Keratinocyte (primary cell): Measurements from ENCODE around the gene TRO. TPM values are rescaled to one million over a fixed set of nuclear protein-coding genes. Genes with fewer than 3 reads are reported as not detected.

Source experiments
- DNase-seq: peaks from one replicate; pipeline ENCODE4 v3.0.0-alpha.2; 2011; ENCODE audit warnings: low read depth, missing footprints, low spot score
- FAIRE-seq: peaks from 2 replicates; lab custom pipeline; 2011; peaks lifted over from hg19 to GRCh38; lab: Jason Lieb, UNC
- H2AFZ ChIP-seq: 2 replicates; pipeline ENCODE4 v1.6.0; 2012; ENCODE audit warnings: low read length, control low read depth, inconsistent platforms; ENCODE audit not compliant: control insufficient read depth
- H3K27ac ChIP-seq: 2 replicates; pipeline ENCODE4 v1.5.1; 2011; ENCODE audit warnings: low read length; ENCODE audit not compliant: control insufficient read depth, insufficient read depth
- H3K27me3 ChIP-seq: 3 replicates; pipeline ENCODE4 v1.6.0; 2011; ENCODE audit warnings: low read length; ENCODE audit not compliant: control insufficient read depth, insufficient read depth; ENCODE audit errors: extremely low read depth
- H3K36me3 ChIP-seq, 2 experiments: 2 replicates in 1 of 2; 3 replicates in 1 of 2; pipeline ENCODE4 v1.5.1; 2011; ENCODE audit warnings: low read length in 2 of 2, mild to moderate bottlenecking in 1 of 2; ENCODE audit not compliant: control insufficient read depth in 2 of 2, insufficient read depth in 2 of 2; ENCODE audit errors: extremely low read depth in 1 of 2
- H3K4me1 ChIP-seq: 3 replicates; pipeline ENCODE4 v1.5.1; 2011; ENCODE audit warnings: low read length; ENCODE audit not compliant: control insufficient read depth, insufficient read depth; ENCODE audit errors: extremely low read depth
- H3K4me2 ChIP-seq: 3 replicates; pipeline ENCODE4 v1.6.0; 2011; ENCODE audit warnings: low read depth, low read length; ENCODE audit not compliant: control insufficient read depth, insufficient read depth; ENCODE audit errors: extremely low read depth
- H3K4me3 ChIP-seq, 3 experiments: fragments of 200-600 bp in 1 of 3; sonication (generic) in 1 of 3; 2 replicates in 2 of 3; 3 replicates in 1 of 3; pipeline ENCODE4 v1.5.1; 2011 to 2016; ENCODE audit warnings: low read length in 3 of 3, mild to moderate bottlenecking in 3 of 3, control low read depth in 2 of 3, inconsistent platforms in 1 of 3, low read depth in 1 of 3, mixed read lengths in 1 of 3, mixed run types in 1 of 3, moderate library complexity in 1 of 3; ENCODE audit not compliant: control insufficient read depth in 2 of 3, insufficient read depth in 2 of 3; ENCODE audit errors: extremely low read depth in 1 of 3
- H3K79me2 ChIP-seq: 2 replicates; pipeline ENCODE4 v1.6.0; 2012; ENCODE audit warnings: low read length; ENCODE audit not compliant: control insufficient read depth, insufficient read depth
- H3K9ac ChIP-seq: 3 replicates; pipeline ENCODE4 v1.6.0; 2011; ENCODE audit warnings: low read length; ENCODE audit not compliant: control insufficient read depth, insufficient read depth; ENCODE audit errors: extremely low read depth
- H3K9me1 ChIP-seq: 3 replicates; pipeline ENCODE4 v1.6.0; 2011; ENCODE audit warnings: low read length; ENCODE audit not compliant: control insufficient read depth, insufficient read depth; ENCODE audit errors: extremely low read depth
- H3K9me3 ChIP-seq: 2 replicates; pipeline ENCODE4 v1.5.1; 2012; ENCODE audit warnings: low read depth, low read length; ENCODE audit not compliant: control insufficient read depth
- H4K20me1 ChIP-seq: 3 replicates; pipeline ENCODE4 v1.6.0; 2011; ENCODE audit warnings: low read length; ENCODE audit not compliant: control insufficient read depth, insufficient read depth; ENCODE audit errors: extremely low read depth
- CTCF ChIP-seq, 3 experiments: IDR thresholded peaks in 1 of 3; conservative IDR thresholded peaks in 1 of 3; optimal IDR thresholded peaks in 1 of 3; 2 replicates in 2 of 3; 3 replicates in 1 of 3; pipeline versions ENCODE3 to v1.5.1; 2011; ENCODE audit warnings: low read length in 3 of 3, mild to moderate bottlenecking in 3 of 3, moderate library complexity in 2 of 3, control low read depth in 1 of 3, inconsistent platforms in 1 of 3; ENCODE audit not compliant: insufficient read depth in 2 of 3; ENCODE audit errors: extremely low read depth in 1 of 3
- EZH2 ChIP-seq: IDR thresholded peaks from one replicate; pipeline ENCODE4 v1.6.1; 2012; ENCODE audit warnings: inconsistent platforms, mild to moderate bottlenecking, low read length, moderate library complexity
- dilution Hi-C: fragments of 300-500 bp; cut with MboI; formaldehyde crosslinking; loops from one replicate; pipeline ENCODE4 v1.7.0; 2020; ENCODE audit warnings: low sequenced_read_pairs; ENCODE audit not compliant: extremely low pct_ligation_motif_present
- polyA plus RNA-seq, 5 experiments: library from polyadenylated mRNA; depleted of rRNA in 3 of 5; stranded (reverse) in 3 of 5; stranded (forward) in 1 of 5; unstranded in 1 of 5; fragments of >200 nt; gene quantifications; 1 replicate in 1 of 5; 2 replicates in 3 of 5; 3 replicates in 1 of 5; pipeline versions ENCODE4 v1.2.1 to v1.2.3, GENCODE V29; 2011 to 2012; ENCODE audit warnings: missing spikeins in 2 of 5, low read depth in 1 of 5, low replicate concordance in 1 of 5
- small RNA-seq, 3 experiments: library from RNA; depleted of rRNA; stranded (forward); fragments of <200 nt; gene quantifications; one replicate each; pipeline ENCODE3, GENCODE V24; 2012; ENCODE audit warnings: low read depth in 3 of 3, low replicate concordance in 1 of 3; ENCODE audit not compliant: insufficient read length in 3 of 3

Gene TRO
- polyA plus RNA-seq, 1 donor (not counting 4 experiments of a cell fraction or from before 2014, with no cell fraction given), result 0.79 TPM

DNA sequence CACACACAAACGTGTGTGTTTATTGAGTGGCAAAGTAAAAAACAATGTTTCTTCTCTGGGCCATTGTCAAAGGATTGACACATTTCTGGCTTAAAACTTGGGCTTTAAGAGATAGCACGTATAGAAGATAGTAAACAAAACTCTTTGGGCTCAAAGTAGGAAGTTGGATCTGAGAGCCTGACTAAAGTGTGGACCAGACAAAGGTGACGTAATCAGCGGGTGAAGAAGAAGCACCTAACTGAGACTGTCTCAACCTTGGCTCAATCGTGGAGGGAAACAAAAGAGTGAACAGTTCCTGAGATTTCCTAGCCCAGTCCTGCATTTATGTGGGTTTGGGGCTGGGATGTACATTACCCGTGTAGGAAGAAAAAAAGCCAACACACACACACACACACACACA is 59.7 kb downstream of the TRO start:
- Histone ChIP-seq H3K79me2 (no peaks in the 10 kb centered on the region), H3K9ac (no peak overlapping the region), H3K27ac (no peak overlapping the region), H2AFZ (no peak overlapping the region), H3K4me1 (no peaks in the 10 kb centered on the region), H3K4me3 (no peak overlapping the region), H3K36me3 (no peaks in the 10 kb centered on the region), H4K20me1 (no peaks in the 10 kb centered on the region), H3K9me1 (no peaks in the 10 kb centered on the region), H3K9me3 (no peaks in the 10 kb centered on the region), H3K4me2 (no peak overlapping the region), H3K27me3 (no peaks in the 10 kb centered on the region)
- no peak for TF ChIP-seq CTCF (optimal IDR thresholded peaks at IDR 0.05 in 1 of 3, IDR thresholded peaks at IDR 0.05 in 1 of 3, conservative IDR thresholded peaks at IDR 0.05 in 1 of 3; ENCODE audit: extremely low read depth in 1 of 3, insufficient read depth in 2 of 3, low read length in 3 of 3)
- TF ChIP-seq EZH2, result no peak
- no peak for FAIRE-seq
- DNase-seq, result no peak
- dilution Hi-C loops, result no loop called here

Small RNAs within 50 kb of the gene (small RNA-seq; reads per million reads assigned to genes)
- gene RF00614, result 0 reads per million in 3 experiments

Other genes starting within 250 kb of the TRO start
- gene ITIH6, start 122.6 kb upstream of the TRO start, polyA plus RNA-seq, result 0.01 TPM in 1 of 3 replicates, not detected in the others
- gene MAGED2, start 113.1 kb upstream of the TRO start, polyA plus RNA-seq, result 77.5 to 116 TPM (median 85.9 TPM) in 3 replicates
- gene PFKFB1, start 73.4 kb downstream of the TRO start, polyA plus RNA-seq, result 0.23 to 0.41 TPM (median 0.33 TPM) in 3 replicates
- 28.0 to 29.0 TPM (median 28.9 TPM) in 3 replicates for gene APEX2, start 79.5 kb downstream of the TRO start, polyA plus RNA-seq
- not detected in 3 replicates for gene ALAS2, start 110.2 kb downstream of the TRO start, polyA plus RNA-seq
- gene PAGE2B, start 154.2 kb downstream of the TRO start, polyA plus RNA-seq, result not detected in 3 replicates
- not detected in 3 replicates for gene PAGE2, start 168.2 kb downstream of the TRO start, polyA plus RNA-seq